Thyroid gland (tissue), 4 donors: Measurements from ENCODE around the gene WDFY2.

Experiments used
- POLR2A ChIP-seq, 2 donors: fragments of 450-650 bp; IDR thresholded peaks; one replicate each; pipeline ENCODE4 v1.6.1; 2017; ENCODE audit warnings: antibody characterized with exemption in 2 of 2, mild to moderate bottlenecking in 2 of 2, moderate library complexity in 1 of 2
- TF ChIP-seq, protein P1 (sequence below), 6 experiments: fragments of 200-600 bp in 3 of 6; fragments of 450-650 bp in 3 of 6; sonication (generic) in 3 of 6; IDR thresholded peaks; one replicate each; pipeline ENCODE4 v1.5.1; 2016 to 2019; ENCODE audit warnings: antibody characterized with exemption in 6 of 6, mild to moderate bottlenecking in 2 of 6, inconsistent platforms in 1 of 6, moderate library complexity in 1 of 6

DNA sequence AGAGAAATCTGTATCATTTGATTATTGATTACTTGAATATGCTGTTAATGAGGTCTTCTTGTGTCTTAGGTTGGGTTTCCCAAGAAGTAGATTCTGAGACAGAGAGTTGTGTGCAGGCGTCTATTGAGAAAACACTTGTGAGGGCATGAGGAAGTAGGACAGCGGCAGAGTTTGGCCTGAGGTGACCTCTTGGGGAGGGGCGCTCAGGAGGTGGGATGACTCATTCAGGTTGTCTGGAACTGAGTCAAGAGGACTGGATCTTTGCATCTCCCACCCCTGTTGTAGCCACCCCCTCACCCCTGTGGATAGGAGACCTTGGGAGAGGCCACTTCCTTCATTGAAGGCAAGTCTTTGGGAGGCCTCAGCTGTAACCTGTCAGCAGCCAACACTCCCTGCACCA is 35.2 kb upstream of the WDFY2 start:
- TF ChIP-seq, protein P1, sequence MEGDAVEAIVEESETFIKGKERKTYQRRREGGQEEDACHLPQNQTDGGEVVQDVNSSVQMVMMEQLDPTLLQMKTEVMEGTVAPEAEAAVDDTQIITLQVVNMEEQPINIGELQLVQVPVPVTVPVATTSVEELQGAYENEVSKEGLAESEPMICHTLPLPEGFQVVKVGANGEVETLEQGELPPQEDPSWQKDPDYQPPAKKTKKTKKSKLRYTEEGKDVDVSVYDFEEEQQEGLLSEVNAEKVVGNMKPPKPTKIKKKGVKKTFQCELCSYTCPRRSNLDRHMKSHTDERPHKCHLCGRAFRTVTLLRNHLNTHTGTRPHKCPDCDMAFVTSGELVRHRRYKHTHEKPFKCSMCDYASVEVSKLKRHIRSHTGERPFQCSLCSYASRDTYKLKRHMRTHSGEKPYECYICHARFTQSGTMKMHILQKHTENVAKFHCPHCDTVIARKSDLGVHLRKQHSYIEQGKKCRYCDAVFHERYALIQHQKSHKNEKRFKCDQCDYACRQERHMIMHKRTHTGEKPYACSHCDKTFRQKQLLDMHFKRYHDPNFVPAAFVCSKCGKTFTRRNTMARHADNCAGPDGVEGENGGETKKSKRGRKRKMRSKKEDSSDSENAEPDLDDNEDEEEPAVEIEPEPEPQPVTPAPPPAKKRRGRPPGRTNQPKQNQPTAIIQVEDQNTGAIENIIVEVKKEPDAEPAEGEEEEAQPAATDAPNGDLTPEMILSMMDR (IDR thresholded peaks at IDR 0.05): no peak
- no peak for TF ChIP-seq POLR2A (IDR thresholded peaks at IDR 0.05)
